GM19452 (cell line): ENCODE results near the gene SLC25A48.
A peak's percentile ranks its signal among the peaks of the same experiment; 100 is the strongest.
"Not testable (repeated sequence)": the region's sequence is repeated elsewhere in the genome, so short reads cannot be mapped to it uniquely, and the experiment has no call there.

ENCODE experiments used
- ATAC-seq: cut with Tn5 transposase; IDR thresholded peaks from one replicate; pipeline ENCODE4 v1.9.1; 2021; ENCODE audit not compliant: unreplicated experiment

The SLC25A48 gene

GRCh38 chr5:135829681-135830383, 4.6 kb upstream of the SLC25A48 start:
- no peak for ATAC-seq

DNA sequence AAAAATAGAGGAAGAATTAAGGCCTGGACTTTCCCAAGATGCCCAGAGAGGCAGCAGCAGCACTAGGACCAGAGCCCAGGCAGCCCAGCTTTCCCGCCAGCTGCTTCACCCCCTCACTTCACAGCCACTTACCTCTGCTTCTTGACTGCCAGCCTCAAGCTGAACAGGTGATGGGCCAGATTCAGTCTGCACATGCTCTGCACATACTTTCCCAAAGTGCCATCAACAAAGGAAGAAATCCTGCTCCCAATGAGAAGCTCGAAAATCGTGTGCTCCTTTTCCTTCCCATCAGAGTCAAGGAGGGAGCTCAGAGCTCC, 4.1 kb upstream of the SLC25A48 start:
- no peak for ATAC-seq

DNA sequence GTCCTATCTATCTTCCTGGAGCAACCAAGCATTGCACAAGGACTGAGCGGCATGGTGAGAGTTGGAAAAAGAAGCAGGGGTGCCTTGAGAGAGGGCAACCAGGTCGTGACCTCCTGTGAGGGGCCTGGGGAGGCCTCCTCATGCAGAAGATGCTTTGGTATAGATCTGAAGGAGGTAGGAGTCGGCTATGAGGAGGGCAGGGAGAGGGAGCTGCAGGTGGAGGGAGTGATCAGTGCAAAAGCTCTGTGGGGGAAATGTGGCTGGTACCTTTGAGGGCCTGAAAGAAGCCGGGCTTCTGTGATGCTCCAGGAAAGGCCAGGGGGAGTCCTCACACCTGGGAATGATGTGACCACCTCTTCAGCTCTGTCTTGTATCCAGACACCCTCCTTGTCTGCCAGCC, 3.6 kb upstream of the SLC25A48 start:
- ATAC-seq, result no peak

DNA sequence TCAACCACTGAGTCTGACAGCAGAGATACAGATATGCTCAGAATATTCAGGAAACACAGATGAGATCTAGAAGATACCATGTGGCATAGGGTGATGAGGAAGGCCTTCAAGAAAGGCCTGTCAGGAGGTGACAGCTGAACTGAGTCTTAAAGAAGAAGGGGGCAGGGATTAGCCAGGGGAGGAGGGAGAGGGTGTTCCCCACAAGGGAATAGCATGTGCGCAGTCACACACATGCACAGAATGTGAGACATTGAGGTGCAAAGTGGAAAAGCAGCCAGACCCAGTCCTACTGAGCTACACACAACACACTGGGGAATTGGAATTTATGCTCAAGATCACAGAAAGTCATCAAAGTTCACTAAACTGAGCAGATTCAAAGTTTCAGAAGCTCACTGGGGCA, 3.0 kb upstream of the SLC25A48 start:
- no peak for ATAC-seq

DNA sequence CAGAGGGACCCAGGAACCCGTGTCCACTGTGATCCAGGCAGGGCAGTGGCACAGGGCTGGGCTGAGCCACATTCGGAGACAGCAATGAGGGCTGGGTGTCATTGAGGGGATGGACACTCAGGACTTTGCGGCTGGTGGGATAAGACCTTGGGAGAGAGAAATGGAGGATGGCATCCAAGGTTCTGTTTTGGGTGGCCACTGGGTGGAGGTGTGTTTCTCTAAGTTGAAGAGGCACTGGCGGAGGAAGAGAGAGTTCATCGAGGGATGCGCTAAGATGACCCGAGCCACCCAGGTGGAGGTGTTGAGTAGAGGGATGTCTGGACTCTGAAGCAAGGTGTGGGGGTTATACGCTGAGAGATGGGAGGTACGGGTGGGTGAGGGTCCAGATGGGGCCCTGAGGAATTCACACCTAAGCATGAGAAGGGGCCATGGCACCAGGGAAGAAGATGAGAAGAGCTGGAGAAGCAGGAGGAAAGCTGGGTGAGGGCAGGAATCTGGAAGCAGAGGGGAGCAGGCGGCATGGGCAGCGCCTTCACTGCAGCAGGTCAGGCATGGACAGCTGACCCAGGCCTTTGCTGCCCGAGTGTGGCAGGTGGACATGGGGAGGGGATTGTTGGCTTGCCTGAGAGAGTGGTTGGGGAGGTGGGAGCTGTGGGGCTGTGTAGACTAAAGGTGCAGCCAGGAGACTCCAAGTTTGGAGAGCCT, 2.5 kb upstream of the SLC25A48 start:
- ATAC-seq, result no peak

DNA sequence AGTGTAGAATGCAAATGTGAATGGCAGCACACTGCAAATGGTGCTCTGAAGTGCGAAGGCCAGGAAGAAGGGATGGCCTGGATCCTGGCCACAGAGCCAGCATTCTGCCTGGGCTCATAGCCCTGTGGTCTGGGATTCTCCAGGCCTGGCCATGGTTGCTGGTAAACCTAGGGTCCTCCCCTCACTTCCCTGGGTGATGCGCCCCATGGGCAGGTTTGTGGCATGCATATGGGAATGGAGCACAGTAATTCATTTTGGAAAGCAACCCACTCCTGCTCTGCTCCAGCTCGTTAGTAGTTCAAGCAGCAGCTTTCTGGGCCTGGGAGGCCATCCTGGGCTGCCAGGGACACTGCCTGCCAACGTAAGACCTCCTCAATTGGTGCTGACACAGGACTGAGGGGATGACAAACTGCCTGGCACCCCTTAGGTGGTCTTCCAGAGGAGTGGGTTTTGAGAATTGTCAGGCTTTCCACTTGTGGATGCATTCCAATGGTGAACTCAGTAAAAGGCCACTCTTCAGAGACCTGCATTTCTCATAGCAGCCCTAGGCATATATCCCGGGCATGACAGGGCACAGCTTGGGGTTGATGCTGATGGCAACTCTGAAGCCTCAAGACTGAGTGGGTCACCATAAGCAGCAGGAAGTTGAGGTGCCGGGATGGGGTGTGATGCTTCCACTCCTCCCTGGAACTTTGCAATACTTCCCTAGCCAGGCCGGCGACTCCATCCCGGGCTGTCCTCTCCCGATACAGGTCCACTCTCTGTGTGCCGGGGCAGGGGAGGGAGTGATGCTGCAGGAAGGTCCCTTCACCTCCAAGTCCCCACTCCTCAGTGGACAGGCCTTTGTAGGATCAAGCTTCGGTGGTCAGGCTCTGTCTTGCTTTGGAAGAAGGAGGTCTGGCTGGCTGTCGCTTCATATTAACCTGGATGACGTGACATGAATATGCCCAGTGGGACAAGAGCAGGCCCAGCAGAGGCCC, 1.2 kb upstream of the SLC25A48 start:
- no peak for ATAC-seq

- ATAC-seq, result peak; percentile 33
Observed at GRCh38 chr5:135833961-135834638, 363 bp upstream of the SLC25A48 start.

DNA sequence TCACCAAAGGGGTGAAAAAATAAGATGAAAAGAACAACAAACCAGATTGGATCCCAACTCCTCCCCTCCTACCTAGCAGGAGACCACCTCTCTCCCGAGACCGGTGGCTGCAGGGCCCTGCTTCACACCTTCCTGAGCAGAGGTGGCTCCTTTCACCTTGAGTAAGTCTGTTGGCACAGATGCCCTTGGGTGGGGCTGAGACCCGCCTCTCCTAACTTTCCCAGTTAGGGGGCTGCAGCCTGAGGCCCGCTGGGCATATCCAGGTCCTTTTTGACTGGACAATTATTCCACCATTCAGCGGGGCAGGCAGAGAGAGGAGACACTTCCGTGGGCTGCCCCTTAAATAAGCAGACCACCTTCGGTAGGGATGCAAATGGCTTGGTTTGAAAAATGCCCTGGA, 1.3 kb downstream of the SLC25A48 start:
- ATAC-seq, result no peak

- not testable (repeated sequence) for ATAC-seq
Observed at GRCh38 chr5:135838395-135838794, 3.9 kb downstream of the SLC25A48 start.

DNA sequence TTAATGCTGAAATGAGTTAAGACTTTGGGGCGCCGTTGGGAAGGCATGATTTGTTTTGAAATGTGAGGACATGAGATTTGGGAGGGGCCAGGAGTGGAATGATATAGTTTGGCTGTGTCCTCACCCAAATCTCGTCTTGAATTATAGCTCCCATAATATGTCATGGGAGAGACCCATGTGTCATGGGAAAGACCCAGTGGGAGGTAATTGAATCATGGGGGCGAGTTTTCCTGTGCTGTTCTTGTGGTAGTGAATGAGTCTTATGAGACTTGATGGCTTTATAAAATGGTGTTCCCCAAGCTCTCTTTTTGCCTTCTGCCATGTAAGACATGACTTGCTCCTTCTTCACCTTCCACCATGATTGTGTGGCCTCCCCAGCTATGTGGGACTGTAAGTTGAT, 5.1 kb downstream of the SLC25A48 start:
- ATAC-seq, result no peak

GRCh38 chr5:135840959-135841358, 6.5 kb downstream of the SLC25A48 start:
- ATAC-seq, result no peak

GRCh38 chr5:135842737-135843136, 8.3 kb downstream of the SLC25A48 start:
- ATAC-seq, result no peak

DNA sequence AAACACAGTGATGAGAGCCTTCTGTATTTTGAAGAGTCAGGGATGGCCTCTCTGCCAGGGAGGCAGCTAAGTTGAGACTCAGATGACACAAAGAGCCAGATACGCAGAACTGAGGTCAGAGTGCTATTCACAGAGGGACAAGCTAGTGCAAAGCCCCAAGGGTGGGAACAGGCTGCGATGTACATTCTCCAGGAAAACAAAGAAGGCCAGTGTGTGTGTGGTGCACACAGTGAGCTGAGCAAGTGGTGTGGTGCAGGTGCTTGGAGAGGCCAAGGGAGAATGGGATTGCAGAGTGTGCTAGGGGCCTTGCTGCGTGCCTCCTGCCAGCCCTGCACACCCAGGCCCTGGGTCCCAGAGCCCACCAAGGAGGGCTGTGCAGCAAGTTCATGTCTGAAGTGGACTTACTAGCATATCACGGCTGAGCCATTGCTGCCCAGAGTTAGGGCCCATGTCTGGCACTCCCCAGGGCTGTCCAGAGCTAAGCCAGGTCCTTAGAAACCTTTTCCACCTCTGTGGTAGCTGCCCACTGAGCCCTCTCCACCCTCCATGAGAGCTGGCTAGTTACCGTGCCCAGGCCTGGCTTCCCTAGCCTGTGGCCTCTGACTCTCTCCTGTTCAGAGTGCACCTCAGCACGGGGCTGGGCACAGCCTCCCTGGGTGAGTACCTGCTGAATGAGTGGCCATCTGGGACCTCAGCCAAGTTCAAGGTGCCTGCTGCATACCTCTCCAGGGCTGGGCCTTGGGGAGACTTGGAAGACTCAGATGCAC, 9.3 kb downstream of the SLC25A48 start:
- ATAC-seq, result no peak

GRCh38 chr5:135846311-135846710, 11.8 kb downstream of the SLC25A48 start:
- no peak for ATAC-seq

- ATAC-seq, result no peak
Observed at GRCh38 chr5:135847976-135848375, 13.5 kb downstream of the SLC25A48 start.

DNA sequence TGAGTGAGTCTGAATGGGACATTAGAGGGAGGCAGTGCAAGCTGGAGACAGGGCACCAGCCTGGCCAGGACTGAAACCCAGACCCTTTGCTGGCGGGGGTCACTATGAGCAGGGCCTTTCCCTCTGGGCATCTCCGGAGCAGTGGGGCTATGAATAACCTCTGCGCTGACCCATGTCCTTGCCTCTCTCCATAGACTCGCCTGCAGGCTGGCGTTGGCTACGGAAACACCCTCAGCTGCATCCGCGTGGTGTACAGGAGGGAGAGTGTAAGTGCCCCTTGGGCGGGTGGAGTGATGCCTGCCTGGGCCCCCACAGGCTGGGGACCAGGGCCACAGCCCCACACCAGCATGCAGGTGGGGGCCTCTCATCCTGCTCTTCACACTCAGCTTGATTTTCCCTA, 15.8 kb downstream of the SLC25A48 start:
- ATAC-seq, result no peak

- no peak for ATAC-seq
Observed at GRCh38 chr5:135850671-135851070, 16.2 kb downstream of the SLC25A48 start.

GRCh38 chr5:135851186-135851914, 16.9 kb downstream of the SLC25A48 start:
- no peak for ATAC-seq

GRCh38 chr5:135851915-135852845, 17.7 kb downstream of the SLC25A48 start:
- no peak for ATAC-seq
